ENCODE data around the gene SPG7.

SPG7 gene

DNA sequence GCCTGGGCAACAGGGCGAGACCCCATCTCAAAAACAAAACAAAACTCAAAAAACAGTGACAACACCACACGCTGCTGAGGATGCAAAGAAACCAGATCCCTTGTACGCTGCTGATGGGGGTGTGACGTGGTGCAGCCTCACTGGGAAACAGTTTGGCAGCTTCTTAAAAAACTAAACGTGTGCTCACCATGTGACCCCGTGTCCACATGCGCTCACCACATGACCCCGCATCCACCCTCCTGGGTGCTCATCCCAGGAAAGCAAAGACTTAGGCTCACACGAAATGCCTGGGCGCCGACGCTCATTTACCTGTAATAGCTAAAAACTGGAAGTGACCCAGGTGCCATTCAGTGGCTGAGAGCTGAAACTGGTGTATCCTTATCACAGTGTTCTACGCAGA, 32.4 kb downstream of the SPG7 start:
- no peak for TF ChIP-seq TAF1 (IDR thresholded peaks at IDR 0.05; ENCODE audit: low read depth)
- no peak for TF ChIP-seq USF1 (IDR thresholded peaks at IDR 0.05)
- TF ChIP-seq TCF12 (IDR thresholded peaks at IDR 0.05; ENCODE audit: low read depth), result no peak
- TF ChIP-seq CEBPB (IDR thresholded peaks at IDR 0.05), result no peak
- no peak for TF ChIP-seq NFIC (IDR thresholded peaks at IDR 0.05)
- TF ChIP-seq, protein P1, sequence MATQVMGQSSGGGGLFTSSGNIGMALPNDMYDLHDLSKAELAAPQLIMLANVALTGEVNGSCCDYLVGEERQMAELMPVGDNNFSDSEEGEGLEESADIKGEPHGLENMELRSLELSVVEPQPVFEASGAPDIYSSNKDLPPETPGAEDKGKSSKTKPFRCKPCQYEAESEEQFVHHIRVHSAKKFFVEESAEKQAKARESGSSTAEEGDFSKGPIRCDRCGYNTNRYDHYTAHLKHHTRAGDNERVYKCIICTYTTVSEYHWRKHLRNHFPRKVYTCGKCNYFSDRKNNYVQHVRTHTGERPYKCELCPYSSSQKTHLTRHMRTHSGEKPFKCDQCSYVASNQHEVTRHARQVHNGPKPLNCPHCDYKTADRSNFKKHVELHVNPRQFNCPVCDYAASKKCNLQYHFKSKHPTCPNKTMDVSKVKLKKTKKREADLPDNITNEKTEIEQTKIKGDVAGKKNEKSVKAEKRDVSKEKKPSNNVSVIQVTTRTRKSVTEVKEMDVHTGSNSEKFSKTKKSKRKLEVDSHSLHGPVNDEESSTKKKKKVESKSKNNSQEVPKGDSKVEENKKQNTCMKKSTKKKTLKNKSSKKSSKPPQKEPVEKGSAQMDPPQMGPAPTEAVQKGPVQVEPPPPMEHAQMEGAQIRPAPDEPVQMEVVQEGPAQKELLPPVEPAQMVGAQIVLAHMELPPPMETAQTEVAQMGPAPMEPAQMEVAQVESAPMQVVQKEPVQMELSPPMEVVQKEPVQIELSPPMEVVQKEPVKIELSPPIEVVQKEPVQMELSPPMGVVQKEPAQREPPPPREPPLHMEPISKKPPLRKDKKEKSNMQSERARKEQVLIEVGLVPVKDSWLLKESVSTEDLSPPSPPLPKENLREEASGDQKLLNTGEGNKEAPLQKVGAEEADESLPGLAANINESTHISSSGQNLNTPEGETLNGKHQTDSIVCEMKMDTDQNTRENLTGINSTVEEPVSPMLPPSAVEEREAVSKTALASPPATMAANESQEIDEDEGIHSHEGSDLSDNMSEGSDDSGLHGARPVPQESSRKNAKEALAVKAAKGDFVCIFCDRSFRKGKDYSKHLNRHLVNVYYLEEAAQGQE (IDR thresholded peaks at IDR 0.05; ENCODE audit: low read depth), result no peak

- TF ChIP-seq CEBPB (IDR thresholded peaks at IDR 0.05) (no peak), EP300 (IDR thresholded peaks at IDR 0.05; ENCODE audit: borderline replicate concordance) (no peak), ZBTB7A (IDR thresholded peaks at IDR 0.05; ENCODE audit: low read depth) (no peak), CREB1 (IDR thresholded peaks at IDR 0.05; ENCODE audit: low read depth) (no peak), EGR1 (IDR thresholded peaks at IDR 0.05) (no peak), NFIC (IDR thresholded peaks at IDR 0.05) (no peak), TCF12 (IDR thresholded peaks at IDR 0.05; ENCODE audit: low read depth) (no peak), TEAD4 (IDR thresholded peaks at IDR 0.05) (no peak), USF1 (IDR thresholded peaks at IDR 0.05) (no peak), TAF1 (IDR thresholded peaks at IDR 0.05; ENCODE audit: low read depth) (no peak), RAD21 (IDR thresholded peaks at IDR 0.05; ENCODE audit: low read depth) (no peak), FOXM1 (IDR thresholded peaks at IDR 0.05; ENCODE audit: borderline replicate concordance, low read depth) (no peak), YY1 (IDR thresholded peaks at IDR 0.05; ENCODE audit: low read depth) (no peak)
- TF ChIP-seq, protein P1 (IDR thresholded peaks at IDR 0.05; ENCODE audit: low read depth), result no peak
- TF ChIP-seq, protein P2, sequence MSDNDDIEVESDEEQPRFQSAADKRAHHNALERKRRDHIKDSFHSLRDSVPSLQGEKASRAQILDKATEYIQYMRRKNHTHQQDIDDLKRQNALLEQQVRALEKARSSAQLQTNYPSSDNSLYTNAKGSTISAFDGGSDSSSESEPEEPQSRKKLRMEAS (IDR thresholded peaks at IDR 0.05), result no peak
Measured at GRCh38 chr16:89541792-89542191, 33.6 kb downstream of the SPG7 start.

DNA sequence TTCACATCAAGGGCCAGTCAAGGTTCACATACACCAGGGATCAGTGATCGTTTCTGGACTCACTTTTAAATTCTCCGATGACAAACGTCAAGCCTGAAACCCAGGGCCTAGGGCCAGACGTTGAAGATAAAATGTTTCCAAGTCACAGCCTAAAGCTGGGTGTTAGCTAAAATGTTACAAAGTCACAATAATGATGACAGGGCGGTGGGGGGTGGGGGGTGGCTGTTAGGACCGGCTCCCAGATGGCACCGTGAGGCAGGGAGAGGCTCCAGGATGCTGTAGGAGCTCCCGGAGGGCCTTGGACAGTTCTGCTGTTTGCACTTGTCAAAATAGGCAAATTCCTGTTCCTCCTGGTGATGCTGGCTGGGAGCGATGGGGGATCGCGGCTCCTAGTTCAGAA, 35.9 kb downstream of the SPG7 start:
- TF ChIP-seq TCF12 (IDR thresholded peaks at IDR 0.05; ENCODE audit: low read depth), result no peak
- TF ChIP-seq EP300 (IDR thresholded peaks at IDR 0.05; ENCODE audit: borderline replicate concordance), result no peak
- TF ChIP-seq RAD21 (IDR thresholded peaks at IDR 0.05; ENCODE audit: low read depth), result no peak
- TF ChIP-seq CEBPB (IDR thresholded peaks at IDR 0.05), result no peak
- no peak for TF ChIP-seq FOXM1 (IDR thresholded peaks at IDR 0.05; ENCODE audit: borderline replicate concordance, low read depth)
- TF ChIP-seq, protein P2 (IDR thresholded peaks at IDR 0.05), result no peak
- TF ChIP-seq TAF1 (IDR thresholded peaks at IDR 0.05; ENCODE audit: low read depth), result no peak
- no peak for TF ChIP-seq USF1 (IDR thresholded peaks at IDR 0.05)
- no peak for TF ChIP-seq YY1 (IDR thresholded peaks at IDR 0.05; ENCODE audit: low read depth)
- TF ChIP-seq CREB1 (IDR thresholded peaks at IDR 0.05; ENCODE audit: low read depth), result no peak

DNA sequence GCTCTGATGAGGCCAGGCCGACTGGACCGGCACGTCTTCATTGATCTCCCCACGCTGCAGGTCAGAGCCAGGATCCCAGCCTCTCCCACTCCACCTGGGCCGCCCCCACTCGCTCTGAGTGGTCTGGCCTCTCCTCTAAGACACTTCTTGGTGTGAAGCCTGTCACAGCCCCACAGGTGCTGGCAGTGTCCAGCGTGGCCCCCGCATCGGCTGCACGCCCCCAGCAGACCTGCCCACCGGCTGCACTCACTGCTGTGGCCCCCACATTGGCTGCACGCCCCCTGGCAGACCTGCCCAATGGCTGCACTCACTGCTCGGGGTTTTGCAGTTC, 36.5 kb downstream of the SPG7 start:
- TF ChIP-seq CREB1 (IDR thresholded peaks at IDR 0.05; ENCODE audit: low read depth) (no peak), TEAD4 (IDR thresholded peaks at IDR 0.05) (no peak), RAD21 (IDR thresholded peaks at IDR 0.05; ENCODE audit: low read depth) (no peak), EGR1 (IDR thresholded peaks at IDR 0.05) (no peak), NFIC (IDR thresholded peaks at IDR 0.05) (no peak), USF1 (IDR thresholded peaks at IDR 0.05) (no peak)
- TF ChIP-seq, protein P1 (IDR thresholded peaks at IDR 0.05; ENCODE audit: low read depth), result no peak

All from Ishikawa (cell line).